K562 (cell line): ENCODE measurements around the gene ABCG1. TPM values are rescaled to one million over a fixed set of nuclear protein-coding genes. Genes with fewer than 3 reads are reported as not detected.

ENCODE experiments used
- ATAC-seq: fragments of 200-7000 bp; cut with Tn5 transposase; 3 replicates; pipeline ENCODE4 v1.9.1; 2020; ENCODE audit warnings: moderate library complexity
- BruUV-seq: library from RNA; stranded (reverse); fragments of 400-500 nt; replicated peaks from 2 replicates; lab custom pipeline; 2021; lab: Mats Ljungman, UMichigan
- CTCF ChIA-PET: fragments of 300-600 bp; formaldehyde crosslinking; extraction: SDS; loops from one replicate; lab custom pipeline; 2021; ENCODE audit warnings: low intra/inter-chr PET ratio; lab: Yijun Ruan, JAX
- POLR2A ChIA-PET: fragments of 300-600, 350-650 bp; sonication (Branson Sonifier 250); formaldehyde crosslinking; extraction: SDS; loops from one replicate; lab custom pipeline; 2021; ENCODE audit warnings: antibody characterized with exemption, inconsistent platforms; lab: Yijun Ruan, JAX
- DNase-seq, 4 experiments: peaks; one replicate each; pipeline versions ENCODE4 v3.0.0 to v3.0.0-alpha.2; 2011 to 2018; ENCODE audit warnings: low spot score in 3 of 4, mixed read lengths in 3 of 4; ENCODE audit errors: extremely low read depth in 1 of 4
- FAIRE-seq: peaks from 2 replicates; lab custom pipeline; 2011; peaks lifted over from hg19 to GRCh38; lab: Jason Lieb, UNC
- H2AFZ ChIP-seq: 2 replicates; pipeline ENCODE4 v1.6.0; 2011; ENCODE audit warnings: low read depth, low read length, control low read depth, inconsistent platforms
- H3K27ac ChIP-seq: fragments of 200-600 bp; 3 replicates; pipeline ENCODE4 v1.8.0; 2011; ENCODE audit warnings: low read depth, mild to moderate bottlenecking, control low read depth, inconsistent platforms, low read length, moderate library complexity, mixed read lengths; ENCODE audit errors: extremely low read depth
- H3K27me3 ChIP-seq, 2 experiments: fragments of 300-600 bp in 1 of 2; 2 replicates in 1 of 2; 3 replicates in 1 of 2; pipeline versions ENCODE4 v1.6.0 to v1.8.0; 2011; ENCODE audit warnings: inconsistent platforms in 2 of 2, low read length in 2 of 2, mild to moderate bottlenecking in 1 of 2, mixed read lengths in 1 of 2, moderate library complexity in 1 of 2; ENCODE audit not compliant: control insufficient read depth in 2 of 2, insufficient read depth in 2 of 2
- H3K36me3 ChIP-seq: fragments of 300-600 bp; 3 replicates; pipeline ENCODE4 v1.8.0; 2011; ENCODE audit warnings: mild to moderate bottlenecking, low read length, inconsistent platforms; ENCODE audit not compliant: control insufficient read depth, insufficient read depth
- H3K4me1 ChIP-seq, 2 experiments: fragments of 200-600 bp in 1 of 2; replicated peaks in 1 of 2; 2 replicates in 1 of 2; 3 replicates in 1 of 2; pipeline versions ENCODE4 v1.5.1 to v1.8.0; 2011; ENCODE audit warnings: inconsistent platforms in 2 of 2, low read length in 2 of 2, mild to moderate bottlenecking in 1 of 2, mixed read lengths in 1 of 2, moderate library complexity in 1 of 2; ENCODE audit not compliant: control insufficient read depth in 2 of 2, insufficient read depth in 2 of 2
- H3K4me2 ChIP-seq: 2 replicates; pipeline ENCODE4 v1.6.1; 2011; ENCODE audit warnings: low read length, control low read depth, inconsistent platforms, mixed read lengths; ENCODE audit not compliant: insufficient read depth
- H3K4me3 ChIP-seq: fragments of 200-600 bp; sonication (generic), shearing (Covaris generic); 2 replicates; pipeline ENCODE4 v1.5.1; 2016; ENCODE audit warnings: control low read depth, inconsistent platforms
- H3K79me2 ChIP-seq: fragments of 200-600 bp; 3 replicates; pipeline ENCODE4 v1.8.0; 2011; ENCODE audit warnings: low read length, inconsistent platforms; ENCODE audit not compliant: control insufficient read depth, insufficient read depth
- H3K9ac ChIP-seq, 2 experiments: 2 replicates each; pipeline versions ENCODE4 v1.6.0 to v1.6.1; 2011; ENCODE audit warnings: low read depth in 2 of 2, low read length in 2 of 2, control low read depth in 1 of 2, inconsistent platforms in 1 of 2, mild to moderate bottlenecking in 1 of 2, mixed read lengths in 1 of 2; ENCODE audit not compliant: insufficient read depth in 1 of 2
- H3K9me1 ChIP-seq: one replicate; pipeline ENCODE4 v1.6.0; 2011; ENCODE audit warnings: inconsistent platforms, mild to moderate bottlenecking, low read length, moderate library complexity; ENCODE audit not compliant: control insufficient read depth, insufficient read depth
- H3K9me3 ChIP-seq: replicated peaks from 2 replicates; pipeline ENCODE4 v1.5.1; 2011; ENCODE audit warnings: low read depth, low read length, inconsistent platforms; ENCODE audit not compliant: control insufficient read depth, insufficient read depth
- H4K20me1 ChIP-seq: replicated peaks from 2 replicates; pipeline ENCODE4 v1.6.1; 2011; ENCODE audit warnings: low read length, inconsistent platforms, mixed read lengths; ENCODE audit not compliant: control insufficient read depth, insufficient read depth
- FIP1L1 ChIP-seq: fragments of 200-400 bp; formaldehyde crosslinking; IDR thresholded peaks from 2 replicates; pipeline ENCODE4 v1.6.1; 2018; ENCODE audit warnings: mild to moderate bottlenecking, low read depth, low read length; ENCODE audit not compliant: poor library complexity, severe bottlenecking
- PHF20 ChIP-seq: fragments of 450-650 bp; IDR thresholded peaks from 2 replicates; pipeline ENCODE4 v1.6.1; 2018; ENCODE audit not compliant: partially characterized antibody
- POLR3A ChIP-seq: IDR thresholded peaks from 2 replicates; pipeline ENCODE4 v1.6.1; 2011; ENCODE audit warnings: borderline replicate concordance, mild to moderate bottlenecking, moderate library complexity; ENCODE audit not compliant: insufficient read length, insufficient read depth; ENCODE audit errors: extremely low read depth
- SETDB1 ChIP-seq: IDR thresholded peaks from one replicate; pipeline ENCODE4 v1.6.1; 2012; ENCODE audit warnings: low read length, control low read depth, inconsistent platforms
- TEAD4 ChIP-seq, 2 experiments: sonication (generic) in 1 of 2; formaldehyde crosslinking in 1 of 2; IDR thresholded peaks; 2 replicates each; pipeline versions ENCODE4 v1.6.1 to v1.8.0; 2012 to 2022; ENCODE audit warnings: borderline replicate concordance in 1 of 2, inconsistent platforms in 1 of 2, low read length in 1 of 2, mild to moderate bottlenecking in 1 of 2, missing genetic modification reagents in 1 of 2
- ZNF589 ChIP-seq: fragments of 200-800 bp; sonication (Bioruptor generic); IDR thresholded peaks from 2 replicates; pipeline ENCODE4 v1.6.1; 2016; ENCODE audit warnings: low read depth, missing genetic modification characterization, missing compliant biosample characterization
- WGBS: fragments of 100-300 bp; shearing (Covaris generic); methylation state at CpG from one replicate; pipeline ENCODE4 v1.1.6; 2016; ENCODE audit warnings: low coverage, mixed read lengths; ENCODE audit not compliant: insufficient coverage; ENCODE audit errors: missing lambda C conversion rate; 5-methylcytosine and 5-hydroxymethylcytosine counted together
- in situ Hi-C: fragments of 300-500 bp; cut with MboI; formaldehyde crosslinking; loops from 4 replicates; pipeline ENCODE4 v1.15.0; 2018; ENCODE audit warnings: inconsistent platforms, mixed read lengths
- intact Hi-C: fragments of 100-400 bp; cut with micrococcal nuclease; formaldehyde crosslinking; loops from 2 replicates; pipeline ENCODE4 v1.14.2; 2022
- polyA plus RNA-seq, 8 experiments: library from polyadenylated mRNA; depleted of rRNA in 4 of 8; stranded (reverse) in 5 of 8; unstranded in 3 of 8; fragments of >200 nt; fragmentation: Nextera tagmentation in 2 of 8; fragmentation: Illumina TruSeq in 1 of 8; extraction: Ambion mirVana in 2 of 8; extraction: Trizol in 1 of 8; gene quantifications; 2 replicates each; pipeline versions ENCODE4 v1.2.1 to v1.2.3, GENCODE V29; 2011 to 2014; ENCODE audit warnings: inconsistent platforms in 1 of 8, missing spikeins in 1 of 8
- total RNA-seq, 7 experiments: library from RNA; depleted of rRNA in 6 of 7; stranded (reverse); fragments of >200 nt in 6 of 7; fragmentation: Illumina TruSeq in 2 of 7; extraction: Trizol in 2 of 7; gene quantifications; 2 replicates each; pipeline versions ENCODE4 v1.2.1 to v1.2.3, GENCODE V29; 2011 to 2021; ENCODE audit warnings: low replicate concordance in 1 of 7
- TF ChIP-seq, protein P1 (sequence below): sonication (generic); formaldehyde crosslinking; IDR thresholded peaks from 2 replicates; pipeline ENCODE4 v1.5.0; 2020; ENCODE audit warnings: missing genetic modification reagents
- TF ChIP-seq, protein P2 (sequence below): fragments of 250-450 bp; sonication (Bioruptor Pico); IDR thresholded peaks from 2 replicates; pipeline ENCODE4 v1.9.0; 2021; ENCODE audit warnings: mild to moderate bottlenecking
- TF ChIP-seq, protein P3 (sequence below): fragments of 450-650 bp; IDR thresholded peaks from 2 replicates; pipeline ENCODE4 v1.6.1; 2016
- TF ChIP-seq, protein P4 (sequence below): fragments of 250-450 bp; sonication (Bioruptor Pico); IDR thresholded peaks from 2 replicates; pipeline ENCODE4 v1.5.0; 2021

ABCG1 gene
- total and polyA plus RNA-seq, 9 of the 15 experiments (the other 6 are each of a cell fraction or from before 2014, with no cell fraction given): 0.04 to 0.09 TPM; not detected in 7

DNA sequence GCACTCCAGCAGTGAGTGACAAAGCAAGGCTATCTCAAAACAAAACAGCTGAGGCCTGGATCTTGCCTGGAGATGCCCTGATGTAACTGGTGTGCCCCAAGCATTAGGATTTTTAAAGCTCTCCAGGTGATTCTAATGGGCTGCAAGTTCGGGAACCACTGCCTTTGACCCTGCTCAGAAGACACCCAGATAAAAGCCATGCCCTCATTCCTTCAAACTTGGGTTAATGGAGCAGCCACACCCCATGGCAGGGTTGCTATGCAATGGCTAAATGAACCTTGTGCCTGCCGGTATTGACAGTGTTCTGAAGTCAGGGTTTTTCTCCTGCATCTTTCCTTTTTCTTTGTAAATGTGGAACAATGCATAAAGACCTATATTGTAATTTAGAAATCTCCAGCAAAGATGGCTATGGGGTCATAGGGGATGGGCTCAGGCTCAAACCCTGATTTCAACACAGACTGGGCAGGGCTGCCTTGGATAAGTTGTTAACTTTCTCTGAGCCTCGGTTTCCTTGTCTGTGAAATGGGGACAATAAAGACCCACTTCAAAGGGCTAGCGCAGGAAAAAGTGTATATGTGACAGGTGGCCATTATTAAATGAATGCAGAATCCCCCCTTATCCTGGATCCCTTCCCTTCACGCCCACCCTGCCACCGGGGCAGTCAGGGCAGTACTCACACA lies 95.8 kb downstream of the ABCG1 start:
- Histone ChIP-seq H3K9me3 (no peaks in the 10 kb centered on the region), H3K4me1 (peaks cover 0 to 7% of the 10 kb centered on the region in 2 experiments; a peak in 1 of 5 replicates), H4K20me1 (peaks cover 22% of the 10 kb centered on the region), H3K4me3 (no peak overlapping the region), H3K4me2 (no peak overlapping the region), H3K36me3 (no peaks in the 10 kb centered on the region), H2AFZ (no peak overlapping the region), H3K79me2 (no peaks in the 10 kb centered on the region), H3K9ac (no peak overlapping the region), H3K27ac (no peak overlapping the region), H3K27me3 (peaks cover 56 to 90% of the 10 kb centered on the region in 2 experiments), H3K9me1 (no peaks in the 10 kb centered on the region)
- ATAC-seq (no peak), DNase-seq (no peak), FAIRE-seq (no peak)
- intact Hi-C loops (no loop called here), in situ Hi-C loops (loop anchor here (10.0 kb wide), 1 partner anchor 130 kb away; no protein-coding TSS in a partner anchor)
- BruUV-seq: no TSS peak
- TF ChIP-seq POLR3A (no peak), PHF20 (no peak), SETDB1 (no peak), FIP1L1 (no peak), ZNF589 (no peak), TEAD4 (IDR thresholded peaks at IDR 0.05; ENCODE audit: low read length) (no peak), TEAD4 (CRISPR knock-in tag; IDR thresholded peaks at IDR 0.05; ENCODE audit: borderline replicate concordance) (no peak)
- TF ChIP-seq, protein P1, sequence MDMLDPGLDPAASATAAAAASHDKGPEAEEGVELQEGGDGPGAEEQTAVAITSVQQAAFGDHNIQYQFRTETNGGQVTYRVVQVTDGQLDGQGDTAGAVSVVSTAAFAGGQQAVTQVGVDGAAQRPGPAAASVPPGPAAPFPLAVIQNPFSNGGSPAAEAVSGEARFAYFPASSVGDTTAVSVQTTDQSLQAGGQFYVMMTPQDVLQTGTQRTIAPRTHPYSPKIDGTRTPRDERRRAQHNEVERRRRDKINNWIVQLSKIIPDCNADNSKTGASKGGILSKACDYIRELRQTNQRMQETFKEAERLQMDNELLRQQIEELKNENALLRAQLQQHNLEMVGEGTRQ (CRISPR knock-in tag): no peak
- TF ChIP-seq, protein P2, sequence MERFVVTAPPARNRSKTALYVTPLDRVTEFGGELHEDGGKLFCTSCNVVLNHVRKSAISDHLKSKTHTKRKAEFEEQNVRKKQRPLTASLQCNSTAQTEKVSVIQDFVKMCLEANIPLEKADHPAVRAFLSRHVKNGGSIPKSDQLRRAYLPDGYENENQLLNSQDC (CRISPR knock-in tag): no peak
- TF ChIP-seq, protein P3, sequence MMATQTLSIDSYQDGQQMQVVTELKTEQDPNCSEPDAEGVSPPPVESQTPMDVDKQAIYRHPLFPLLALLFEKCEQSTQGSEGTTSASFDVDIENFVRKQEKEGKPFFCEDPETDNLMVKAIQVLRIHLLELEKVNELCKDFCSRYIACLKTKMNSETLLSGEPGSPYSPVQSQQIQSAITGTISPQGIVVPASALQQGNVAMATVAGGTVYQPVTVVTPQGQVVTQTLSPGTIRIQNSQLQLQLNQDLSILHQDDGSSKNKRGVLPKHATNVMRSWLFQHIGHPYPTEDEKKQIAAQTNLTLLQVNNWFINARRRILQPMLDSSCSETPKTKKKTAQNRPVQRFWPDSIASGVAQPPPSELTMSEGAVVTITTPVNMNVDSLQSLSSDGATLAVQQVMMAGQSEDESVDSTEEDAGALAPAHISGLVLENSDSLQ: no peak
- TF ChIP-seq, protein P4, sequence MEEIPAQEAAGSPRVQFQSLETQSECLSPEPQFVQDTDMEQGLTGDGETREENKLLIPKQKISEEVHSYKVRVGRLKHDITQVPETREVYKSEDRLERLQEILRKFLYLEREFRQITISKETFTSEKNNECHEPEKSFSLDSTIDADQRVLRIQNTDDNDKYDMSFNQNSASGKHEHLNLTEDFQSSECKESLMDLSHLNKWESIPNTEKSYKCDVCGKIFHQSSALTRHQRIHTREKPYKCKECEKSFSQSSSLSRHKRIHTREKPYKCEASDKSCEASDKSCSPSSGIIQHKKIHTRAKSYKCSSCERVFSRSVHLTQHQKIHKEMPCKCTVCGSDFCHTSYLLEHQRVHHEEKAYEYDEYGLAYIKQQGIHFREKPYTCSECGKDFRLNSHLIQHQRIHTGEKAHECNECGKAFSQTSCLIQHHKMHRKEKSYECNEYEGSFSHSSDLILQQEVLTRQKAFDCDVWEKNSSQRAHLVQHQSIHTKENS (CRISPR knock-in tag): no peak
- ChIA-PET CTCF (no interaction called here), POLR2A (interaction anchor here (0.6 to 2.1 kb wide), 3 partner anchors 10 to 930 kb away, joined by 3 to 8 read pairs (median 3); no protein-coding TSS in a partner anchor)
- under 1% methylated on average over 6 of the region's 6 CpGs for WGBS
